Stimulated activated CD8-positive, alpha-beta memory T cell treated with anti-CD3 and anti-CD28 coated beads, Interleukin-15, amount 100 ng/mL, for 24 hours (primary cell): ENCODE results near the gene PHLDA3.
"Not testable (repeated sequence)": the region's sequence is repeated elsewhere in the genome, so short reads cannot be mapped to it uniquely, and the experiment has no call there.

ENCODE experiments used
- DNase-seq: peaks from one replicate; pipeline ENCODE4 v3.0.0-alpha.2; 2020; ENCODE audit warnings: low read depth

The PHLDA3 gene

GRCh38 chr1:201486187-201486586, 17.2 kb upstream of the PHLDA3 start:
- DNase-seq: no peak

GRCh38 chr1:201485184-201485774, 16.3 kb upstream of the PHLDA3 start:
- no peak for DNase-seq

DNA sequence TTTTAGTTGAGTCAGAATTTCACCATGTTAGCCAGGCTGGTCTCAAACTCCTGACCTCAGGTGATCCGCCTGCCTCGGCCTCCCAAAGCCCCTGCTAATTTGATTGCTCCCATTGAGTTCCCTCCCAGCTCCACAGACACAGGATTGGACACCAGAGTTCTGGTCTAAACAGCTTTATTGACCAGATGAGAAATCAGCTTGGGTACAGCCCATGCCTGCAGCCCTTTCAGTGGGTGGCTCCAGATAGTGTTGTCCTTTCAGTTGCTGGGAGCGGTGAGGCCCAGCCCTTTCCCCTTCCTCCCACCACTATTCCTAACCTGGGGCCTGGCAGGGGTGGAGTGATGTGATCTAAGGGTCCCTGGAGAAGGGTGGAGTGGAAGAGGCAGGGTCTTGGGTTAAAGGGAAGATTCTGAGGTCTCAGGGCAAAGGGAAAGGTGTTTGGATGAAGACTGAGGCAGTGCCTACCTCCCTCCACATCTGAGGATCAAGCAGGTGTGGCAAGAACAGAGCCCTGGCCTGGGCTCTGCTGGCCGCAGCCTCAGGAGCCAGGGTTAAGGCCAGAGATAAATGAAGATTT, 14.5 kb upstream of the PHLDA3 start:
- DNase-seq: no peak

- no peak for DNase-seq
Measured at GRCh38 chr1:201482755-201483154, 13.8 kb upstream of the PHLDA3 start.

DNA sequence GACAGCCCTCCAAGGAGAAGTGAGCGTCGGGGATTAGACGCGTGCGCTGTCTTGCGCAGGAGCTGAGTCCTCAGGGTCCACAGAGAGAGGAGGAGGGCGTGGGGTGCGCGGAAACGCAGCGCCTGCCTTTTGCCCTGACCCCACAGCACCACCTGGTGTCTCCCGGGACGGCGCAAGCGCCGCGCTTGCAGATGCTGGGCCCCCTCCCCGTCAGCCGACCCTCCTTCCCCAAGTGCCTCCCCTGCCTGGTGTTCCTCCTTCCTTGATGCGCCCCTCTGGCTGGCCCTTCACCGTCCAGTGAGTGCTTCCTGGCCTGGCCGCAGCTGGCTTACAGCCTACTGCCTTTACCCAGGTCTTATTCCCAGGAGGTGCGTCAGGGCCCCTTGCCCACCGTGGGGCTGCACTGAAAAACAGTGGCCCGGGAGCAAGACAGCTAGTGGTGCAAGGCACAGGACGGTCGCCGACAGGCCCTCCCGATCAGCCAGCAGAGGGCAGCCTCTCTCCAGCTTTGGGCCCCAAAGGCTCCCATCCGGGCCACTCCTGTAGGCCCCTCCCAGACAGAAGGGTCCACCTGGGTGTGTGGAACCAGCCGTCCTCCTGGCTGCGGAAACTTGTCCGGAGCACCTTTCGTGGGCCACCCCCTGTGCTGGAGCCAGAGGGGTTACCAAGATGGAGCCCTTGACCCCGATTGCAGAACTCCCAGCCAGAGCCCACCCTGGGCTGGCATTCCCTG, 12.9 kb upstream of the PHLDA3 start:
- DNase-seq: peak; percentile 53

DNA sequence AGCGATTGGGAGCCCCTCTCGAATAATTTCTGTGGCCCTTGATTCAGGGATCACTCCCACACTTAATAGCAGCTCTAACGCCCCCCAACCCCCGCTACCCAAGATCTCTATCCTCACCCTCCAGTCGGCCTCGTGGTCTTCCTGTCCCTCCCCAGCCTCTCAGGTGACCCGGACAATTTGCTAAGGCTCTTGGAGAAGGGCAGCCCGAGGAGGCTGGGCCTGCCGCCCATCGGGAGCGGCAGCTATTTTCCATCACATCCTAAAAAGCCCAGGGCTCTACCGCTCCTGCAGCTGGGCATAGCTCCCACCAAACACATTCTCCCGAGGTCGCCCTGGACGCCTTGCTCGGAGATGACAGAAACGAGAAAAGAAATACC, 12.0 kb upstream of the PHLDA3 start:
- DNase-seq: no peak

GRCh38 chr1:201480231-201481003, 11.4 kb upstream of the PHLDA3 start:
- peak; percentile 39 for DNase-seq

DNA sequence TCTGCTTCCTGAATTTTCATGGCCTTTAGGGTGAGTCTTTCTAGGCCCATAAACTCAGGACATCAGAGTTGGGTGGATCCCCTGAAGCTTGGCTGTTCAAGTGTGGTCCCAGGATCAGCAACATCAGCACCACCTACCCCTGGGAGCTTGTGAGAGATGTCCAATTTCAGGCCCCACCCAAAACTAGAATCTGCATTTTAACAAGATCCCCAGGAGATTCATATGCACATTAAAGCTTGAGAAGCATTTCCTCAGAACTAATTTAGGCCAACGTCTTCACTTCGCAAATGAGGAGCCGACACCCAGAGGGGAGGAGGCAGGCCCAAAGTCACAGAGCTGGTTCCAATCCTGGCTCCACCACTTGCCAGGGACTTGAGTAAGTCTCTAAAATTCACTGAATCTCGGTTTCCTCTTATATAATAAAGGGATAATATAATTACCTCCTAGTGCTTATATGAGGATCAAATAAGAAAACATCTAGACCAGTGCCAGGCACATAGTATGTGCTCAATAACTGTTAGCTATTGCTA, 10.3 kb upstream of the PHLDA3 start:
- DNase-seq: no peak

DNA sequence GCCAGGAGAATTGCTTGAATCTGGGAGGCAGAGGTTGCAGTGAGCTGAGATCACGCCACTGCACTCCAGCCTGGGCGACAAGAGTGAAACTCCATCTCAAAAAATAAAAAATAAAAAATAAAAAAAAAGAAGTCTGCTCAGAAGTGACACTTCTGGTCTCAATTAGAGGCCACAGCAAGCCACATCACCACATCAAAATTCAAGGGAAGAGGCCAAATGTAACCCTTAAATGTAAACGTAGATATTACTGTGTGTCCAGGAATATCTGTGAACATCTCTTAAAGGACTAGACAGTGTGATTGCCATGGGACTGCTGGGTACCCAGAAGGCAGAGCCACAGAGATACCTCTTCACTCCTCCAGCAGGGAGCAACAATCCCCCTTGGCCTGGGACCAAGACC, 9.7 kb upstream of the PHLDA3 start:
- DNase-seq: not testable (repeated sequence)

DNA sequence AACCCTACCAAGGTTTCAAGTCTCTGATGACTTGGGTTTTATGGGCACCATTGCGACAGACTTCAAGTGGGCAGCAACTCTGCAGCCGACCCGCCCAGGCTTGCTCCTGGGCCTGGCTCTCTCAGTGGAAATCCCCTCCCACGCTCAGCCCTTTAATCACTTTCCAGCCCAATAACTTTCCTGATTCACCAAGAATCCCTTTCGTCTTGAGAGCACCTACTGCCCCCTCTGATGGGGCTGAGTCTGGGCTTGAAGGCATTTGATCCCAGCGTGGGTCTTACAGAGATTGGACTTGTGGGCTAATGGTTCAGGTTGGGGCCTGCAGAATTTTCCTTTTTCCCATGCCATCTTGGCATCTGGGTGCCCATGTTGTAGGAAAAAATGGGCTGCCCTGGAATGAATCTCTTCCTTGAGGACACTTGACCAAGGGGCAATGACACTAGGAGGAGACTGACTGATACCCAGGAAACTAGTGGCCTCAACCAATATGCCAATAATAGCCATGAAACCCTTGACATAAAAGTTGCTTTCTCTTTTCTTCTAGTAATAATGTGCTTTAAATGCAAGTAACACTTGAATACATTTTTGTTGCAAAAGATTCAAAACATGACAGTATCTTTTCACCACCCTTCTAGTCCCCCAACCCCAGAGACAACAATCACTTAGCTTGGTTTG, 7.8 kb upstream of the PHLDA3 start:
- DNase-seq: no peak

GRCh38 chr1:201475915-201476669, 7.1 kb upstream of the PHLDA3 start:
- no peak for DNase-seq

- DNase-seq: no peak
Measured at GRCh38 chr1:201475130-201475529, 6.1 kb upstream of the PHLDA3 start.

GRCh38 chr1:201473296-201473695, 4.3 kb upstream of the PHLDA3 start:
- DNase-seq: no peak

GRCh38 chr1:201472321-201472720, 3.3 kb upstream of the PHLDA3 start:
- DNase-seq: not testable (repeated sequence)

DNA sequence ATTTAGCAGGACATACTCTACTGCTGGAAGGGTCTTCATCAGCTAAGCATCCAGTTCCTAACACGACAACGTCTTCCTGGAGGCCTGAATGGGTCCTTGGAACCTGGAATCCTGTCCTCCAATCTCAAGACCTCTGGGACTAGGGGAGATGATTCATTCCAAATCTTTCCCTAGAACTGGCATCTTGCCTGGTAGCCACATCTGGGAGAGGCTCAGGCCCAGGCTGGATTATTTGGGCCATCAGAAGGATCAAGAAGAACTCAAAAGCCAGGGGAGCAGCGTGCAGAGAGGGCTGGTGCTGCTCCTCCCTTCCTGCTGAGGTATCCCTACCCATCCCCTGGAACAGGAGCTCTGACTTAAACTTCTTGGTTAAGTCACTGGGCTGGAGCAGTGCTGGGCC, 2.8 kb upstream of the PHLDA3 start:
- DNase-seq: no peak

- DNase-seq: no peak
Measured at GRCh38 chr1:201470581-201470980, 1.6 kb upstream of the PHLDA3 start.

- no peak for DNase-seq
Measured at GRCh38 chr1:201469645-201470074, 672 bp upstream of the PHLDA3 start.

- no peak for DNase-seq
Measured at GRCh38 chr1:201468501-201468843, 516 bp downstream of the PHLDA3 start.

DNA sequence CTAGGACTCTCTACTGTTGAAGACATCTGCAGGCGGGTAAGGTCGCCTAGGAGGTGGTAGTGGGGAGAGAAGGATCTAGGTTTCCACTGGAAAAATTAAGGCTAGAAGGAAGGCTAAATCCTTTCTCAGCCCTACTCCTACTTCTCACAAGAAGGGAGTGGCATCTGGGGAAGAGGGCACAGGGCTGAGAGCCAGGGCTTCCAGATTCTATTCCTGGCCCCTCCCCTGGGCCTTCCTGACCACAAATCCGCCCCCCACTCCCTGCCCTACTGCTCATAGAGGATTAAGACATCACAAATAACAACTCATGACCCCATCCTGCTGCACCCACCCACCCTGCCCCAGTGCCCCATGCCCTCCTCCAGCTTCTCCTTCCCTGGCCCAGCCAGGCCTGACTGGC, 2.5 kb downstream of the PHLDA3 start:
- no peak for DNase-seq

DNA sequence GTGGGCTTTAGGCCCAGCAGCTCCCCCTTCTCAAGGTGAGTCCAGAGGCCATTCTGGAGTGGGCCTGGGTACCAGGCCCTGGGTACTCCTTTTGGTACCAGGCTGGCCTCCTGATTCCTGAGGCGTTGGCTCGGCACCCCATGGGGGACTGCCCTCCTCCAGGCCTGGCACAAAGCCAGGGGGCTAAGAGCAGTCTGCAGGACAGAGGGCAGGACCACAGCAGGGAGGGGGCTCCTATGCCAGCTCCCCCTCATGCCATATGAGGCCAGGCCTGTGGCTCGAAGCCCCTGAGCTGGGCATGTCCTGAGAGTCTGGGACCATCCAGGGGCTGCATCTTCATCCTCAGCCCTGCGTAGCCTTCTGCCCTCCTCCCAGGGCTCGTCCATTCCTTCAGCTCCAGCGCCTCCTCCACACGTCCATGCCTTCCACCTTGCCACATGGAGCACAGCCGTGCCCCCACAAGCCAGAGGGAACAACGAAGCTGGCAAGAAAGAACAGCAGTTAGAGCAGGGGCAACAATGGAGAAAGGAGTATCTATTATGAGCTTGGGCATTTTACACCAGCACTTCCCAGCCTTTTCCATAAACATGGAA, 3.2 kb downstream of the PHLDA3 start:
- DNase-seq: no peak

GRCh38 chr1:201463071-201463552, 5.9 kb downstream of the PHLDA3 start:
- no peak for DNase-seq
